COLO668 (cell line): ENCODE results near the gene TEAD1.

Source experiments
- DNase-seq: peaks from one replicate; lab custom pipeline; 2025; ENCODE audit not compliant: unreplicated experiment; lab: John Stamatoyannopoulos, UW

Gene TEAD1

GRCh38 chr11:12784987-12785386 is 110.8 kb downstream of the TEAD1 start:
- DNase-seq: peak; percentile 15

DNA sequence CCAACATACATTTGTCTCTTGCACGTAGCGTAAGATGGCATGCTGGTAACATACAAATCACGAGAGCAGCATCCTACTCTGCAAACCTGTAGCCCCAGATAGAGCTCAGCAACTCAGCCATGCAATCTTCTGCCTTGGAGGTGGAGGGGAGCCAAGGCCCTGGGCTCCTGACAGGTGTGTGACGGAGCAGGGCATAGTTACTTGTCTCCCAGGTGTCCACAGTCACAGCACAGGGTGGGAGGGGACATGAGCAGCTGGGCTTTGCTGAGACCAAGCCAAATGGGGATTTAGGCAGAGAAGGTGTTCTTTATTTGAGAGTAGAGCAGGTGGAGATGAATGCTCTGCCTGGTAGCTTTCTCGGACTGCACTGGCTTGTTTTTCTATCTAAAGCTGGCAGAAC is 111.7 kb downstream of the TEAD1 start:
- DNase-seq: peak; percentile 71

GRCh38 chr11:12786450-12786849 is 112.2 kb downstream of the TEAD1 start:
- DNase-seq: no peak

GRCh38 chr11:12786891-12787290 is 112.7 kb downstream of the TEAD1 start:
- no peak for DNase-seq

GRCh38 chr11:12787847-12788246 is 113.6 kb downstream of the TEAD1 start:
- DNase-seq: no peak

GRCh38 chr11:12789054-12789453 is 114.8 kb downstream of the TEAD1 start:
- DNase-seq: no peak

DNA sequence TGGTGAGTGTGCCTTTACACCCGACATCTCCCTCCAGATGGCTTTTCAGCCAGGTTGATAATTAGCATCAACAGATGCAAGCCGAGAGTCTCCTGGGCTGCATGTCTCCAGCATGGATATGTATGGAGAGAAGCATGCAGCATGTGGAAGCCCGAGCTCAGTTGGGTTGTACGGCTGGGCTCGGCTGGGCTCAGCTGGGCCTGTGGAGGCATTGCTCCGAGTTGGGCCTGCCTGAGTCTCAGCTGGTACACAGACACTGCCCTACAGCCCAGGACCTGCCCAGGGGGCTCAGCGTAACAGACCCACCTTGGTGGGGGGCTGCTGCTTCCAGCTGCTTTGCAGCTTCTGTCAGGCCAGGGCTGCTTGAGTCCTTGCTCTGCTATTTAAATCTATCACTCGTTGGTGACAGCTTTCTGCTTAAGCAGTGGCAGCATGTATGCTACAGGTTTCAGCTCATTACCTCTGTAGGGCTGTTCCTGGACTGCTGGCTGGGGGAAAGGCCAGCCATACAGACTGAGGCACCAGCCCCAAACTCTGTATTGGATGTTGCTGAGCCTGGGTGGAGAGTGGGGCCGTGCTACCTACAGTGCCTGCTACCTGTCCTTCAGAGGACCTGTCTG is 115.5 kb downstream of the TEAD1 start:
- DNase-seq: no peak

GRCh38 chr11:12790861-12791616 is 116.8 kb downstream of the TEAD1 start:
- DNase-seq: no peak

GRCh38 chr11:12792018-12792417 is 117.8 kb downstream of the TEAD1 start:
- no peak for DNase-seq

- DNase-seq: no peak
These were observed 118.4 kb downstream of the TEAD1 start for GRCh38 chr11:12792590-12792989.

- no peak for DNase-seq
These were observed 118.8 kb downstream of the TEAD1 start for GRCh38 chr11:12793065-12793464.

DNA sequence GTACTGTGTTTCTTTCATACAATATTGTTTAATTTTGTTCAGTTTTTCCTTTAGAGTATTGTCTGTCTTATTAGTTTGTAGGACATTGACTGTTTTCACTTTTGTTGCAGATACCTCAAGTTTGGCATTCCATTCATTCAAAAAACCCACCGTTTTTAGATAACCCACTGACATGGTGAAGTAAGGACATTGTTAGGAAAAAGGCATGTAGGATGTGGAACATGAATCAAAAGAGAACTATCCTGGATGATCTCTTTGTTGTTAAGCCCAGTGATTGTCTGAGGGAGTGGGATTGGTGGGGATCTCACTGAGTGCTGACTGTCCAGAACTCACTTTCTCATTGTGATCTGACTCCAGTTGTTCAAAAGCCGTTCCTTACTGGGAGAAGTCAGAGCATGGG is 119.3 kb downstream of the TEAD1 start:
- no peak for DNase-seq

DNA sequence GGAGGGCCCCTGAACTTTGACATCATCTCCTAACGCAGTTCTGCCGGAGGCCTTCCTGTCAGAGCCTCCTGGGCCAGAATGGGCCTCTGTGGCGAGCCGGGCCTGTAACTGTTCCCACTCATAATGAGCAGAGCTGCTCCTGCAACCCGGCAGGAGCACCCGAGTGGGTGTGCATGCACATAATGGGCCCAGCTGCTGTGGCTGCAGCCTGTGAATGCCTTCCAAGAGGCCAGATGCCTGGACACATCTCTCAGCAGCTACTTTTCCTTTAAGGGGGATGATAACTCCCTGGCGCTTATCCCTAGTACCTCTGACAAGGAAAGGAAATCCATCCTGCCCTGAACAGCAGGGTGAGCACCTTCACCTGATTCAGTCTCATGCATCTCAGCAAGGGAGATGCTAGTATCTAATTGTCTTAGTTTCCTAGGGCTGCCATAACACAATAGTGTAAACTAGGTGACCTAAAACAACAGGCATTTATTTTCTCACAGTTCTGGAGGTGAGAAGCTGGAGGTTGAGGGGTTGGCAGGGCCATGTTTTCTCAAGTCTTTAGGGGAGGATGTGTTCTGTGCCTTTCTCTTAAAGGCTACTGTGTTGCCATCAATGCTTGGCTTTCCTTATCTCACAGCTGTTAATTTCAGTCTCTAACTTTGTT is 120.5 kb downstream of the TEAD1 start:
- no peak for DNase-seq

GRCh38 chr11:12797996-12798395 is 123.8 kb downstream of the TEAD1 start:
- no peak for DNase-seq

- no peak for DNase-seq
These were observed 124.4 kb downstream of the TEAD1 start for GRCh38 chr11:12798609-12799011.

- DNase-seq: no peak
These were observed 125.2 kb downstream of the TEAD1 start for GRCh38 chr11:12799334-12799835.

DNA sequence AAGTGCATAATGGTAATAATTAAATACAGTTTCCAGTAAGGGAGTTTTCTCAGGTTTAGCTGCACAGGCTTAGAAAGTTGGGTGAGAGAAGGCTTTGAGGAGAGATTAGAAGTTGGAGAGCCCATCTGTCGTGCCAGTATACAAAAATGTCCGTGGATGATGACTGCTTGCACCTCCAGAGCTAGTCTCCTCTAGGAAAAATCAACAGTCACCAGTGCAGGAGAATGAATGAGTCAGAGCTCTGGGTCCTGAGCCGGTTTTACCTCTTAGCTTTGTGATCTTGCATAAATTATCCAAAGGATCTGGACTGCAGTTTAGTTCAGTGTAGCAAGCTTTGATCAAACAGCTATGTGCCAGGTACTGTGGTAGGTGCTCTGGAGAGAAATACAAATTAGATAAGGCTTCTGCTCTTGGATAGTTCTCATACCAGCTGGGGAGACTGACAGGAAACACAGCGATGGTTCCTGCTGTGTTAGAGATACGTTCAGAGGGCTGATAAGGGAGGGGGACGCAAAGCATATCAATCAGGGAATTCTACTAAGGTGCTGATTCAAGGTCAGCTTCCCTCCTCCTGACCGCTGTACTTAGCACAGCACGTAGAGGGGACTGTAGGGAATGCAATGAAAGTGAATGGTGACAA is 125.9 kb downstream of the TEAD1 start:
- peak; percentile 55 for DNase-seq

DNA sequence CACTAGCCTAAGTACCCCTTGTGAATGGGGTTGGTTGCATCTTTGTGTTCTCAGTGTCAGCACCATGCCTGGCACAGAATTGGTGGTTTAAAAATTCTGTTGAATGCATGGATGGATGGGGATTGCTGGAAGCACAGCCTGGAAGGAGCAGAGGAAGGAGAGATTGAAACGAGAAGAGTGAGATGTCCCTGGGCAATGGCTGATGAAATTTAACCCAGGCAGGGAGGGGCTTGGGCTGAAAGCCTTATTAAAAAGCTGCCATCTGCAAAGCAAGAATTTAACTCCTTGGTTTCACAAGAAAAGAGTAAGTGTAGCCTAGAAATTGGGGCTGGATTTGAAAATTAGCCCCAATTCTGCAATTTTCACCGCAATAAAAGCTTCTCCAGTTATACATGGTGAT is 126.7 kb downstream of the TEAD1 start:
- DNase-seq: no peak

DNA sequence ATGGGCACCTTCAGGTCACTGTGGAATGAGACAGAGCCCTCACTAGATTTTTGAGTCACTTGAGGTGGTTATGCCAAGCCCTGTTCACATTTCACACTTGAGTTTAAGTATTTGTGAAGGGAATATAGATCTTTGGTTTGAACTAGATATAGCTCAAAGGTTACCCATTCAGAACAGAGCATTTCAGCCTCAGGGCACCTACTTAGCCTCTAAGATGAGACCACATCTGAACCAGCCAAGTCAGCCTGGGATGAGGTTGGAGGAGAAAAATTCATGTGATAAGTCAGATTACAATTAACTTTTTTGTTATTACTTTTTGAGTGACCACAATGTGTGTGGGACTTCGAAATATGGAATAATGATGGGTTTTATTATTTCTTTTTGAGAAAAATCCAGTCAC is 127.8 kb downstream of the TEAD1 start:
- no peak for DNase-seq

DNA sequence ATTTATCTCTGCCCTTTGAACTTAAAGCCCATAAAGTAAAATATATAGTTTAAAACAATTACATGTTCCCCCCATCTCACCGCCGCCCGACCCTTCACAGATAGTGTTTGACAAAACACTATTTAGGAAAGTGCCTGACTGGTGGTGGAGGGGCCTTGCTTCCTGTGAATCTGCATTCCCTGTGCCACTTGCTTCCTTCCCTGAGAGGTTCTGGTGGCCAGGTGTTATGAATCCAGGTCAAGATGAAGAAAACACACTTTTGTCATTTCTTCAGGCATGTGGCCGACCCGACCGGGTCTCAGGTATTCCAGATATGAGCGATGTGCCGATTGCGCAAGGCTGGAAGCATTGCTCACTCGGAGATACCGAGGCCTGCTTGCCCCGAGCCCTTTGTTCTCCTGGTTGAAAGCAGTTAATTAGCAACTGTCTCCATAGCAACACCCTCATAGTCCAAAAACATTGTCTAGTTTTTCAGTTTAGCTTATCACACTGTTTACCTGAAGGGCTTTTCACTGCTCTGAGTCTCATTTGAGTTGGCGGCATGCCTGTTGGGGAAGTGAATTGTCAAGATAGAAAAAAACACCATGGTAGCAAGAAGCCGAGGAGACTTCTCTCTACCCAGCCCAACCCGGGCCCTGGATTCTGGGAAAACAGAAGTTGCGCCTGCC is 128.3 kb downstream of the TEAD1 start:
- peak; percentile 89 for DNase-seq
